ENCODE data around the gene THOC7. TPM values are rescaled to one million over a fixed set of nuclear protein-coding genes. Genes with fewer than 3 reads are reported as not detected.

THOC7 gene
- total RNA-seq, 6 donors from 2014 or later: 16.2 to 77.7 (median 40.6) TPM

- Histone ChIP-seq H3K27me3 (no peaks in the 10 kb centered on the region), H3K27ac (no peak overlapping the region), H3K9me3 (no peaks in the 10 kb centered on the region), H3K36me3 (peaks cover 0 to 5% (median 0%) of the 10 kb centered on the region in 4 donors), H3K4me3 (no peak overlapping the region), H3K4me1 (peaks cover 5 to 8% (median 7%) of the 10 kb centered on the region in 4 donors)
- TF ChIP-seq POLR2A (IDR thresholded peaks at IDR 0.05): no peak
- TF ChIP-seq EP300 (IDR thresholded peaks at IDR 0.05): no peak
- DNase-seq (no peak), ATAC-seq (ENCODE audit: low FRiP score in 2 of 2) (no peak)
- 87 to 89% methylated on average over 4 of the region's 4 CpGs for WGBS, 2 donors
These were observed 42.4 kb upstream of the THOC7 start for GRCh38 chr3:63905731-63906620.

- ATAC-seq (ENCODE audit: low FRiP score in 2 of 2) (no peak), DNase-seq (no peak)
- WGBS, 2 donors: 50 to 52% methylated on average over 2 of the region's 2 CpGs
- no peaks in the 10 kb centered on the region for H3K9me3 ChIP-seq
- TF ChIP-seq POLR2AphosphoS5 (IDR thresholded peaks at IDR 0.05): no peak
- TF ChIP-seq EP300 (IDR thresholded peaks at IDR 0.05): no peak
- TF ChIP-seq CTCF (IDR thresholded peaks at IDR 0.05): no peak
- no peak for TF ChIP-seq POLR2A (IDR thresholded peaks at IDR 0.05)
- H3K4me1 ChIP-seq: peaks cover 0 to 12% (median 5%) of the 10 kb centered on the region in 4 donors
- H3K36me3 ChIP-seq: peaks cover 0 to 13% (median 5%) of the 10 kb centered on the region in 4 donors
- no peak overlapping the region for H3K4me3 ChIP-seq
- H3K27ac ChIP-seq: no peak overlapping the region
- H3K27me3 ChIP-seq: no peaks in the 10 kb centered on the region
These were observed 36.9 kb upstream of the THOC7 start for GRCh38 chr3:63900459-63900858.

- H3K4me1 ChIP-seq: peaks cover 0 to 17% (median 7%) of the 10 kb centered on the region in 4 donors
- no peaks in the 10 kb centered on the region for H3K9me3 ChIP-seq
- DNase-seq (no peak), ATAC-seq (ENCODE audit: low FRiP score in 2 of 2) (no peak)
- H3K27ac ChIP-seq: no peak overlapping the region
- no peak overlapping the region for H3K4me3 ChIP-seq
- no peak for TF ChIP-seq CTCF (IDR thresholded peaks at IDR 0.05)
- TF ChIP-seq POLR2A (IDR thresholded peaks at IDR 0.05): no peak
- no peak for TF ChIP-seq POLR2AphosphoS5 (IDR thresholded peaks at IDR 0.05)
- TF ChIP-seq EP300 (IDR thresholded peaks at IDR 0.05): no peak
- H3K27me3 ChIP-seq: no peaks in the 10 kb centered on the region
- peaks cover 0 to 13% (median 3%) of the 10 kb centered on the region in 4 donors for H3K36me3 ChIP-seq
- WGBS, 2 donors: 88 to 92% methylated on average over 5 of the region's 5 CpGs
These were observed 36.4 kb upstream of the THOC7 start for GRCh38 chr3:63900010-63900409.

GRCh38 chr3:63896332-63897030, 32.9 kb upstream of the THOC7 start:
- no peaks in the 10 kb centered on the region for H3K27me3 ChIP-seq
- 60 to 64% methylated on average over 1 of the region's 1 CpG for WGBS, 2 donors
- no peak overlapping the region for H3K27ac ChIP-seq
- no peak overlapping the region for H3K4me3 ChIP-seq
- no peak for TF ChIP-seq POLR2A (IDR thresholded peaks at IDR 0.05)
- no peak for TF ChIP-seq CTCF (IDR thresholded peaks at IDR 0.05)
- no peak for TF ChIP-seq EP300 (IDR thresholded peaks at IDR 0.05)
- TF ChIP-seq POLR2AphosphoS5 (IDR thresholded peaks at IDR 0.05): no peak
- peaks cover 0 to 14% (median 2%) of the 10 kb centered on the region in 4 donors for H3K36me3 ChIP-seq
- ATAC-seq (ENCODE audit: low FRiP score in 2 of 2) (no peak), DNase-seq (no peak)
- H3K9me3 ChIP-seq: no peaks in the 10 kb centered on the region
- peaks cover 0 to 18% (median 7%) of the 10 kb centered on the region in 4 donors for H3K4me1 ChIP-seq

All from upper lobe of left lung (tissue), 6 donors.